ENCODE results near the gene RFTN1.

DNA sequence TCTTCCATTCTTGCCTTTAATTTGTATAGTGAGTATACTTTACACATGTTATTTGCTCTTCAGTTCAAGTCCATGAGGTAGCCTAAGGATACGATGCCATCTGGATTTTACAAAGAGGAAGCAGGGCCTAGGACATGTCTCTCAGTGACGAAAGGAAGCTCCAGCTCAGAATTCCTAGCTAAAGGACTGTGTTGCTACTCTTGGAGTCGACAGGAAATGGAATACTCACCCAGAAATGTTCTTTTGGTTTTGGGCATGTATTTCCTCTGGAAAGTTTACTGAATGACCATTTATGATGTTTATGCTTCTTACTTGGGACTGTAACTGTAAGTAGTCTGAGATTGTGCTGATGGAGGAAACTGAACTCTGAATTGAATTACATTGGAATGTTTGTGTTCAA lies 236.0 kb downstream of the RFTN1 start:
- TF ChIP-seq REST (IDR thresholded peaks at IDR 0.05; ENCODE audit: unreplicated experiment) (no peak), EZH2 (IDR thresholded peaks at IDR 0.05; ENCODE audit: low read depth, unreplicated experiment) (no peak), POLR2AphosphoS5 (IDR thresholded peaks at IDR 0.05; ENCODE audit: low read depth) (no peak), CREB1 (CRISPR knock-in tag; IDR thresholded peaks at IDR 0.05; ENCODE audit: low read depth) (no peak), JUNB (IDR thresholded peaks at IDR 0.05; ENCODE audit: unreplicated experiment) (no peak)
- TF ChIP-seq, protein P1, sequence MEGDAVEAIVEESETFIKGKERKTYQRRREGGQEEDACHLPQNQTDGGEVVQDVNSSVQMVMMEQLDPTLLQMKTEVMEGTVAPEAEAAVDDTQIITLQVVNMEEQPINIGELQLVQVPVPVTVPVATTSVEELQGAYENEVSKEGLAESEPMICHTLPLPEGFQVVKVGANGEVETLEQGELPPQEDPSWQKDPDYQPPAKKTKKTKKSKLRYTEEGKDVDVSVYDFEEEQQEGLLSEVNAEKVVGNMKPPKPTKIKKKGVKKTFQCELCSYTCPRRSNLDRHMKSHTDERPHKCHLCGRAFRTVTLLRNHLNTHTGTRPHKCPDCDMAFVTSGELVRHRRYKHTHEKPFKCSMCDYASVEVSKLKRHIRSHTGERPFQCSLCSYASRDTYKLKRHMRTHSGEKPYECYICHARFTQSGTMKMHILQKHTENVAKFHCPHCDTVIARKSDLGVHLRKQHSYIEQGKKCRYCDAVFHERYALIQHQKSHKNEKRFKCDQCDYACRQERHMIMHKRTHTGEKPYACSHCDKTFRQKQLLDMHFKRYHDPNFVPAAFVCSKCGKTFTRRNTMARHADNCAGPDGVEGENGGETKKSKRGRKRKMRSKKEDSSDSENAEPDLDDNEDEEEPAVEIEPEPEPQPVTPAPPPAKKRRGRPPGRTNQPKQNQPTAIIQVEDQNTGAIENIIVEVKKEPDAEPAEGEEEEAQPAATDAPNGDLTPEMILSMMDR (conservative IDR thresholded peaks at IDR 0.05; ENCODE audit: low read depth in 2 of 2) = no peak

Measured in GM23338 (cell line).